PC-3 (cell line): ENCODE measurements around the gene CSNK1A1. TPM values are rescaled to one million over a fixed set of nuclear protein-coding genes. Genes with fewer than 3 reads are reported as not detected.
"Not testable (repeated sequence)": the region's sequence is repeated elsewhere in the genome, so short reads cannot be mapped to it uniquely, and the experiment has no call there.

Source experiments
- ATAC-seq: fragments of 200-7000 bp; cut with Tn5 transposase; 2 replicates; pipeline ENCODE4 v1.9.1; 2020; ENCODE audit warnings: mild to moderate bottlenecking, moderate library complexity
- BruUV-seq: library from RNA; stranded (reverse); fragments of 400-500 nt; replicated peaks from 2 replicates; lab custom pipeline; 2021; lab: Mats Ljungman, UMichigan
- CTCF ChIA-PET: fragments of 300-600 bp; sonication (Branson Sonifier 250); formaldehyde crosslinking; loops from one replicate; lab custom pipeline; 2022; ENCODE audit warnings: antibody characterized with exemption; lab: Charles Lee
- POLR2A ChIA-PET: fragments of 300-600 bp; sonication (Branson Sonifier 250); formaldehyde crosslinking; loops from one replicate; lab custom pipeline; 2022; ENCODE audit warnings: antibody characterized with exemption; ENCODE audit not compliant: unreplicated experiment; lab: Charles Lee
- DNase-seq: peaks from one replicate; pipeline ENCODE4 v3.0.0-alpha.2; 2015
- H2AFZ ChIP-seq: fragments of 300-600 bp; sonication (generic); 2 replicates; pipeline ENCODE4 v1.6.0; 2016; ENCODE audit warnings: antibody characterized with exemption, low read length
- H3F3A ChIP-seq: fragments of 300-600 bp; sonication (generic); one replicate; pipeline ENCODE4 v1.6.0; 2017; ENCODE audit warnings: antibody characterized with exemption, low read length, control low read depth, mild to moderate bottlenecking; ENCODE audit not compliant: unreplicated experiment
- H3K27ac ChIP-seq: fragments of 300-600 bp; sonication (generic); 2 replicates; pipeline ENCODE4 v1.5.1; 2016; ENCODE audit warnings: mild to moderate bottlenecking, low read length
- H3K27me3 ChIP-seq: fragments of 300-600 bp; sonication (generic); 2 replicates; pipeline ENCODE4 v1.6.1; 2016; ENCODE audit warnings: low read length, mixed read lengths
- H3K36me3 ChIP-seq: fragments of 300-600 bp; sonication (generic); 2 replicates; pipeline ENCODE4 v1.6.1; 2016; ENCODE audit warnings: low read depth, mixed run types, low read length, mixed read lengths
- H3K4me1 ChIP-seq: fragments of 300-600 bp; sonication (generic); 2 replicates; pipeline ENCODE4 v1.5.1; 2016; ENCODE audit warnings: low read length; ENCODE audit not compliant: insufficient read depth
- H3K4me2 ChIP-seq: fragments of 300-600 bp; sonication (generic); 2 replicates; pipeline ENCODE4 v1.6.0; 2016; ENCODE audit warnings: low read length
- H3K4me3 ChIP-seq: fragments of 300-600 bp; sonication (generic); 2 replicates; pipeline ENCODE4 v1.5.1; 2016; ENCODE audit warnings: mild to moderate bottlenecking, low read length, mixed read lengths
- H3K79me2 ChIP-seq: fragments of 300-600 bp; sonication (generic); 2 replicates; pipeline ENCODE4 v1.6.1; 2017; ENCODE audit warnings: low read length, mixed read lengths
- H3K9ac ChIP-seq: fragments of 300-600 bp; sonication (generic); 2 replicates; pipeline ENCODE4 v1.6.0; 2016; ENCODE audit warnings: mild to moderate bottlenecking, low read length
- H3K9me2 ChIP-seq: fragments of 300-600 bp; sonication (generic); replicated peaks from 2 replicates; pipeline ENCODE4 v1.6.1; 2016; ENCODE audit warnings: mixed run types, low read length, mixed read lengths
- H3K9me3 ChIP-seq: fragments of 300-600 bp; sonication (generic); 2 replicates; pipeline ENCODE4 v1.6.1; 2016; ENCODE audit warnings: low read length, mixed read lengths
- H4K20me1 ChIP-seq: fragments of 300-600 bp; sonication (generic); 2 replicates; pipeline ENCODE4 v1.6.1; 2016; ENCODE audit warnings: low read length, mixed read lengths
- CTCF ChIP-seq: fragments of 300-600 bp; sonication (generic); conservative IDR thresholded peaks from 2 replicates; pipeline ENCODE4 v1.5.1; 2017; ENCODE audit warnings: antibody characterized with exemption, low read depth, mild to moderate bottlenecking, low read length
- EZH2 ChIP-seq: fragments of 300-600 bp; sonication (generic); IDR thresholded peaks from one replicate; pipeline ENCODE4 v1.6.1; 2017; ENCODE audit warnings: antibody characterized with exemption, mild to moderate bottlenecking, low read length; ENCODE audit not compliant: unreplicated experiment
- EZH2phosphoT487 ChIP-seq: fragments of 300-600 bp; sonication (generic); IDR thresholded peaks from 2 replicates; pipeline ENCODE4 v1.6.1; 2018; ENCODE audit warnings: mild to moderate bottlenecking, antibody characterized with exemption, low read length, borderline replicate concordance
- intact Hi-C: fragments of 100-400 bp; cut with micrococcal nuclease; formaldehyde crosslinking; loops from 2 replicates; pipeline ENCODE4 v1.9.0; 2023
- total RNA-seq: library from RNA; depleted of rRNA; stranded (reverse); fragments of >200 nt; gene quantifications from 2 replicates; pipeline ENCODE4 v1.2.3, GENCODE V29; 2014

The CSNK1A1 gene
- total RNA-seq, 1 experiment from 2014 or later: 586 TPM

- ChIA-PET CTCF (interaction anchor here (0.5 kb wide), 1 partner anchor 15 kb away, joined by 3 read pairs; no protein-coding TSS in a partner anchor), POLR2A (interaction anchor here (0.7 kb wide), 1 partner anchor 20 kb away, joined by 7 read pairs; no protein-coding TSS in a partner anchor)
- DNase-seq (no peak), ATAC-seq (no peak)
- H3K9me2 ChIP-seq: no peaks in the 10 kb centered on the region
- no peak overlapping the region for H2AFZ ChIP-seq
- H3F3A ChIP-seq: no peaks in the 10 kb centered on the region
- H3K9me3 ChIP-seq: no peaks in the 10 kb centered on the region
- H3K9ac ChIP-seq: no peak overlapping the region
- no peak overlapping the region for H3K27ac ChIP-seq
- H3K4me1 ChIP-seq: peaks cover 16% of the 10 kb centered on the region
- peaks cover 97% of the 10 kb centered on the region for H3K79me2 ChIP-seq
- TF ChIP-seq EZH2phosphoT487: no peak
- H3K27me3 ChIP-seq: no peaks in the 10 kb centered on the region
- peaks cover 70% of the 10 kb centered on the region for H4K20me1 ChIP-seq
- H3K4me3 ChIP-seq: no peak overlapping the region
- no TSS peak for BruUV-seq
- no peak overlapping the region for H3K4me2 ChIP-seq
- intact Hi-C loops: no loop called here
- peaks cover 54% of the 10 kb centered on the region for H3K36me3 ChIP-seq
These were observed 9.3 kb downstream of the CSNK1A1 start for GRCh38 chr5:149541893-149542292.

- Histone ChIP-seq H3K4me3 (no peak overlapping the region), H3K27me3 (no peaks in the 10 kb centered on the region), H3K9ac (no peak overlapping the region), H2AFZ (no peak overlapping the region), H3K4me2 (no peak overlapping the region), H3K9me2 (no peaks in the 10 kb centered on the region), H3K36me3 (peaks cover 55% of the 10 kb centered on the region), H3K27ac (no peak overlapping the region), H3K9me3 (no peaks in the 10 kb centered on the region), H4K20me1 (peaks cover 69% of the 10 kb centered on the region), H3K79me2 (peaks cover 97% of the 10 kb centered on the region), H3K4me1 (no peaks in the 10 kb centered on the region; the same call in 1 of the 2 replicates), H3F3A (no peaks in the 10 kb centered on the region)
- DNase-seq (no peak), ATAC-seq (no peak)
- ChIA-PET POLR2A (no interaction called here), CTCF (no interaction called here)
- BruUV-seq: no TSS peak
- TF ChIP-seq EZH2 (no peak), EZH2phosphoT487 (no peak)
- intact Hi-C loops: no loop called here
These were observed 11.2 kb downstream of the CSNK1A1 start for GRCh38 chr5:149540089-149540488.

GRCh38 chr5:149537374-149537975 is 13.8 kb downstream of the CSNK1A1 start:
- Histone ChIP-seq H3F3A (no peaks in the 10 kb centered on the region), H3K27ac (no peak overlapping the region), H3K79me2 (peaks cover 99% of the 10 kb centered on the region), H3K36me3 (peaks cover 53% of the 10 kb centered on the region), H3K4me2 (no peak overlapping the region), H3K27me3 (no peaks in the 10 kb centered on the region), H3K9me2 (no peaks in the 10 kb centered on the region), H3K4me1 (no peaks in the 10 kb centered on the region), H3K9ac (no peak overlapping the region), H2AFZ (no peak overlapping the region), H4K20me1 (peaks cover 70% of the 10 kb centered on the region), H3K9me3 (no peaks in the 10 kb centered on the region), H3K4me3 (no peak overlapping the region)
- intact Hi-C loops: no loop called here
- ChIA-PET POLR2A (no interaction called here), CTCF (no interaction called here)
- no TSS peak for BruUV-seq
- ATAC-seq (no peak), DNase-seq (no peak)
- no peak for TF ChIP-seq EZH2
- no peak for TF ChIP-seq CTCF
- TF ChIP-seq EZH2phosphoT487: no peak

- H3K4me1 ChIP-seq, H3K4me3 ChIP-seq, H3F3A ChIP-seq, H3K9me2 ChIP-seq, intact Hi-C loops, BruUV-seq, H3K27me3 ChIP-seq, DNase-seq, H3K27ac ChIP-seq, H3K4me2 ChIP-seq, H3K9ac ChIP-seq, H3K9me3 ChIP-seq, H2AFZ ChIP-seq, POLR2A ChIA-PET, ATAC-seq: not testable (repeated sequence)
- Histone ChIP-seq H3K79me2 (peaks cover 100% of the 10 kb centered on the region), H3K36me3 (peaks cover 55% of the 10 kb centered on the region), H4K20me1 (peaks cover 67% of the 10 kb centered on the region)
- CTCF ChIA-PET: interaction anchor here (0.5 kb wide), 1 partner anchor 17 kb away, joined by 4 read pairs; no protein-coding TSS in a partner anchor
These were observed 15.5 kb downstream of the CSNK1A1 start for GRCh38 chr5:149535787-149536186.
